ENCODE measurements around the gene MTARC2. TPM values are rescaled to one million over a fixed set of nuclear protein-coding genes. Genes with fewer than 3 reads are reported as not detected.

MTARC2 gene
- total and polyA plus RNA-seq, 2 of the 13 experiments (the other 11 are each of a cell fraction or from before 2014, with no cell fraction given) = 8.5 to 10.1 TPM

GRCh38 chr1:220748089-220748934 lies at the start of gene MTARC2 (continued):
- TF ChIP-seq THRA (CRISPR knock-in tag; IDR thresholded peaks at IDR 0.05; ENCODE audit: borderline replicate concordance) (no peak), ZC3H4 (CRISPR knock-in tag; IDR thresholded peaks at IDR 0.05; ENCODE audit: borderline replicate concordance) (no peak), ZSCAN29 (CRISPR knock-in tag; conservative IDR thresholded peaks at IDR 0.05) (no peak; the same call in 1 of the 2 replicates), ZMAT5 (CRISPR knock-in tag; IDR thresholded peaks at IDR 0.05; ENCODE audit: borderline replicate concordance, low read depth) (0 out of 2 replicates have a peak, but pooled peaks have one; percentile 78), ZNF136 (CRISPR knock-in tag; IDR thresholded peaks at IDR 0.05; ENCODE audit: low read depth) (no peak), SP4 (CRISPR knock-in tag; IDR thresholded peaks at IDR 0.05) (peak; percentile 35; the same call in 1 of the 2 replicates), CENPT (CRISPR knock-in tag; IDR thresholded peaks at IDR 0.05; ENCODE audit: low read depth) (peak; percentile 92), ARNT (IDR thresholded peaks at IDR 0.05) (no peak), HMGXB3 (CRISPR knock-in tag; IDR thresholded peaks at IDR 0.05; ENCODE audit: borderline replicate concordance) (peak; percentile 61; the same call in 1 of the 2 replicates), FLYWCH1 (CRISPR knock-in tag; IDR thresholded peaks at IDR 0.05) (no peak), ZNF292 (CRISPR knock-in tag; IDR thresholded peaks at IDR 0.05; ENCODE audit: borderline replicate concordance, low read depth) (peak; percentile 89), SNAPC5 (CRISPR knock-in tag; IDR thresholded peaks at IDR 0.05; ENCODE audit: borderline replicate concordance) (no peak), ARID4A (CRISPR knock-in tag; IDR thresholded peaks at IDR 0.05; ENCODE audit: borderline replicate concordance) (peak; percentile 74; the same call in 1 of the 2 replicates), ZNF12 (CRISPR knock-in tag; IDR thresholded peaks at IDR 0.05) (0 out of 2 replicates have a peak, but pooled peaks have one; percentile 13), ZNF792 (CRISPR knock-in tag; IDR thresholded peaks at IDR 0.05) (peak; percentile 52; the same call in 1 of the 2 replicates), TBX3 (IDR thresholded peaks at IDR 0.05; ENCODE audit: borderline replicate concordance) (no peak)

Measured in HepG2 (cell line).